Type B pancreatic cell (in vitro differentiated cells): ENCODE results near the gene UTP11. TPM values are rescaled to one million over a fixed set of nuclear protein-coding genes. Genes with fewer than 3 reads are reported as not detected.
A peak's percentile ranks its signal among the peaks of the same experiment; 100 is the strongest.

ENCODE experiments used
- DNase-seq: peaks from one replicate; pipeline ENCODE4 v3.0.0; 2021; ENCODE audit warnings: mixed read lengths; ENCODE audit not compliant: unreplicated experiment; ENCODE audit errors: extremely low spot score
- H3K27ac Mint-ChIP-seq: 2 replicates; pipeline ENCODE4 v1.8.0; 2021; ENCODE audit warnings: mild to moderate bottlenecking, mixed read lengths
- H3K27me3 Mint-ChIP-seq: 2 replicates; pipeline ENCODE4 v1.8.0; 2021; ENCODE audit warnings: mixed read lengths
- H3K36me3 Mint-ChIP-seq: 2 replicates; pipeline ENCODE4 v1.8.0; 2021; ENCODE audit warnings: mixed read lengths
- H3K4me1 Mint-ChIP-seq: one replicate; pipeline ENCODE4 v1.8.0; 2021; ENCODE audit warnings: mixed read lengths; ENCODE audit not compliant: unreplicated experiment
- H3K4me3 Mint-ChIP-seq: 2 replicates; pipeline ENCODE4 v1.8.0; 2021; ENCODE audit warnings: mild to moderate bottlenecking, mixed read lengths
- H3K9me3 Mint-ChIP-seq: 2 replicates; pipeline ENCODE4 v1.8.0; 2021; ENCODE audit warnings: mixed read lengths
- total RNA-seq: library from RNA; stranded (reverse); gene quantifications from 2 replicates; pipeline ENCODE4 v1.2.1, GENCODE V29; 2021; ENCODE audit warnings: low replicate concordance
- TF ChIP-seq, protein P1 (sequence below): fragments of 200-600 bp; sonication (generic); conservative IDR thresholded peaks from 2 replicates; pipeline ENCODE4 v1.5.0; 2021; ENCODE audit warnings: antibody characterized with exemption, mild to moderate bottlenecking

The UTP11 gene
- total RNA-seq, 1 donor from 2014 or later, result 33.1 TPM

DNA sequence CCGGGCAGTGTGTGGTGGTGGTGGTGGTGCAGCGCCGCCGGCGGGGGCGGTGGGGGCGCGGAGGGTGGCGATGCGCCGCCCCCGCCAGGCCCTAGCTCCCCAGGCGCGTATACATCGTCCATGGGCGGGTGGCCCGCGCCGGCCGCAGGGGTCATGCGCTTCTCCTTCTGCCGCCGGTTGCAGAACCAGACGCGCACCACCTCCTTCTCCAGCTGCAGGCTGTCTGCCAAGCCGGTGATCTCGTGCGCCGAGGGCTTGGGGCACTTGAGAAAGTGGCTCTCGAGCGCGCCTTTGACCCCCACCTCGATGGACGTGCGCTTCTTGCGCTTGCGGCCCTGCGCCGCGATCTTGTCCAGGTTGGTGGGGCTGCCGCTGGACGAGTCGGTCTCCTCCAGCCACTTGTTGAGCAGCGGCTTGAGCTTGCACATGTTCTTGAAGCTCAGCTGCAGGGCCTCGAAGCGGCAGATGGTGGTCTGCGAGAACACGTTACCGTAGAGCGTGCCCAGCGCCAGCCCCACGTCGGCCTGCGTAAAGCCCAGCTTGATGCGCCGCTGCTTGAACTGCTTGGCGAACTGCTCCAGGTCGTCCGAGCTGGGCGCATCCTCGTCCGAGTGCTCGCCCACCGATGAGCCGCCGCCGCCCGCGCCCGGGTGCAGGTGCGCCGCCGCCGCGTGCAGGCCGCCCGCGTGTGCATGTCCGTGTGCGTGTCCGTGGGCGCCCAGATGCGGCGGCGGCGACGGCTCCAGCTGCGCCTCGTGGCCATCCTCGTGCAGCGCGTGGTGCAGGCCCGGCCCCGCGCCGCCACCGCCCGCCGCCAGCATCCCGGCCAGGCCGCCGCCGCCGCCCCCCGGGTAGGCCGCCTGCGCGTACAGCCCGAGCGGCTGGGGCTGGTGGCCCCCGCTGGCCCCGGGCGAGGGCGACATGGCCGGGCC is 33.1 kb downstream of the UTP11 start:
- DNase-seq, result no peak
- peaks cover 15% of the 10 kb centered on the region for H3K4me1 Mint-ChIP-seq
- H3K4me3 Mint-ChIP-seq, result peak overlapping the region; percentile 74
- H3K27me3 Mint-ChIP-seq, result peaks cover 78% of the 10 kb centered on the region
- no peak overlapping the region for H3K27ac Mint-ChIP-seq
- TF ChIP-seq, protein P1, sequence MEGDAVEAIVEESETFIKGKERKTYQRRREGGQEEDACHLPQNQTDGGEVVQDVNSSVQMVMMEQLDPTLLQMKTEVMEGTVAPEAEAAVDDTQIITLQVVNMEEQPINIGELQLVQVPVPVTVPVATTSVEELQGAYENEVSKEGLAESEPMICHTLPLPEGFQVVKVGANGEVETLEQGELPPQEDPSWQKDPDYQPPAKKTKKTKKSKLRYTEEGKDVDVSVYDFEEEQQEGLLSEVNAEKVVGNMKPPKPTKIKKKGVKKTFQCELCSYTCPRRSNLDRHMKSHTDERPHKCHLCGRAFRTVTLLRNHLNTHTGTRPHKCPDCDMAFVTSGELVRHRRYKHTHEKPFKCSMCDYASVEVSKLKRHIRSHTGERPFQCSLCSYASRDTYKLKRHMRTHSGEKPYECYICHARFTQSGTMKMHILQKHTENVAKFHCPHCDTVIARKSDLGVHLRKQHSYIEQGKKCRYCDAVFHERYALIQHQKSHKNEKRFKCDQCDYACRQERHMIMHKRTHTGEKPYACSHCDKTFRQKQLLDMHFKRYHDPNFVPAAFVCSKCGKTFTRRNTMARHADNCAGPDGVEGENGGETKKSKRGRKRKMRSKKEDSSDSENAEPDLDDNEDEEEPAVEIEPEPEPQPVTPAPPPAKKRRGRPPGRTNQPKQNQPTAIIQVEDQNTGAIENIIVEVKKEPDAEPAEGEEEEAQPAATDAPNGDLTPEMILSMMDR, result no peak
- no peaks in the 10 kb centered on the region for H3K9me3 Mint-ChIP-seq
- H3K36me3 Mint-ChIP-seq, result peaks cover 3% of the 10 kb centered on the region

DNA sequence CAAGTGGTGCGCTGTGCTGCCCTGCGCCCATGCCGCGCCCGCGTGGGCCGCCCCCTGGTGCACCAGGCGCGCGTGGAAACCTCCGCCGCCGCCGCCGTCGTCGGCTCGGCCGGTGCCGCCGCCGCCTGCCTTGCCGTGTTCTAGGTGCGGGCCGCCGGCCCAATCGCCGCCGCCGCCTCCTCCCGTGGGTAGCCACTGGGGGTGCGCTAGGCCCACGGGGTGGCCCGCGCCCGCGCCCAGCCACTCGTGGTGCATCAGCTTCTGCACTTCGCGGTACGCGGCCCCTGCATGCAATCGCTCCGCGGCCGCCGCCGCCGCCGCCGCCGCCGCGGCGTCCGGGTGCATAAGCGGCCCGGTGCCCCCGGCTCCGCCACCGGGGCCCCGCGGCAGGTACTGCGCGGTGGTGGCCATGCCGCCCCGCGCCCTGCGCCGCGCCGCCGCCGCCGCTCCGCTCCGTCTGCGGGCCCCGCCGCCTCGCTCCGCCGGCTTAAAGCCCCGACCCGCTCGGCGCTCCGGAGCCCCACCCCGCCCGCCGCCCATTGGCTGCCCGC is 33.9 kb downstream of the UTP11 start, which contains the start of gene POU3F1:
POU3F1 (minus strand) TSS at position 461 of the 551 bp plus-strand sequence; CDS start at position 411, 50 bp downstream.
- peaks cover 15% of the 10 kb centered on the region for H3K4me1 Mint-ChIP-seq
- H3K9me3 Mint-ChIP-seq, result no peaks in the 10 kb centered on the region
- TF ChIP-seq, protein P1, result no peak
- H3K27ac Mint-ChIP-seq, result no peak within 1 kb of the TSS
- peaks cover 3% of the 10 kb centered on the region for H3K36me3 Mint-ChIP-seq
- DNase-seq, result no peak
- peak within 1 kb of the TSS; percentile 86 for H3K4me3 Mint-ChIP-seq
- peaks cover 74% of the 10 kb centered on the region for H3K27me3 Mint-ChIP-seq

- H3K4me3 Mint-ChIP-seq, result peak overlapping the region; percentile 86
- H3K9me3 Mint-ChIP-seq, result no peaks in the 10 kb centered on the region
- TF ChIP-seq, protein P1, result no peak
- peaks cover 3% of the 10 kb centered on the region for H3K36me3 Mint-ChIP-seq
- DNase-seq, result peak; percentile 83
- peaks cover 74% of the 10 kb centered on the region for H3K27me3 Mint-ChIP-seq
- peaks cover 15% of the 10 kb centered on the region for H3K4me1 Mint-ChIP-seq
- H3K27ac Mint-ChIP-seq, result no peak overlapping the region
Observed at GRCh38 chr1:38046884-38047602, 34.5 kb downstream of the UTP11 start.

DNA sequence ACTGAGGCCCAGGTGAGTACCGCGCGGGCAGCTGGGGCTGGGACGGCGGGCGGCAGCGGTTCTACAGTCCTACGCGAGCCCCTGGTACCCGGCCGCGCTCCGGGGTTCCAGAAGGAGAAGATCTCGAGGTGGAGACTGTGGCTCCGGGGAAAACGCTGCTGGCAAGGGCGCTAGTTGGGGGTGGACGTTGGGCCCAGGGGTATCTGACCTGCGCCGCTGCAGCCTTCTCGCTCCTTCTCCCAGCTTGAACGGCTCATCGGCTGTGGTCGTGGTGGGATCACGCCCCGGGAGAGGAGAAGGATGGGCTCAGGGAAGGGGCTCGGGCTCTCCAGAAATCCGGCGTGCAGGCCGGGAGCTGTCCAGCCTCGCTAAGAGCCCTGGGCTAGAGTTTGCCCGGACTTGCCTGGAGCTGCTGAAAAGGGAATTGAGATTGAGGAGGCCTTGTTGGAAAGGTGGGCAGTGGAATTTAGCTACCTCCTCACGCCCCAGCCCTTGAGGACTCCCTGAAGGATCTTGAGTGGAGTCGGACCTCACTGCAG is 35.1 kb downstream of the UTP11 start:
- H3K9me3 Mint-ChIP-seq, result no peaks in the 10 kb centered on the region
- no peak for DNase-seq
- peak overlapping the region; percentile 86 for H3K4me3 Mint-ChIP-seq
- TF ChIP-seq, protein P1, result no peak
- H3K27me3 Mint-ChIP-seq, result peaks cover 74% of the 10 kb centered on the region
- H3K27ac Mint-ChIP-seq, result no peak overlapping the region
- peaks cover 3% of the 10 kb centered on the region for H3K36me3 Mint-ChIP-seq
- peaks cover 19% of the 10 kb centered on the region for H3K4me1 Mint-ChIP-seq

- H3K9me3 Mint-ChIP-seq, result no peaks in the 10 kb centered on the region
- no peaks in the 10 kb centered on the region for H3K36me3 Mint-ChIP-seq
- H3K27me3 Mint-ChIP-seq, result peaks cover 73% of the 10 kb centered on the region
- no peak for DNase-seq
- H3K4me1 Mint-ChIP-seq, result peaks cover 20% of the 10 kb centered on the region
- TF ChIP-seq, protein P1, result no peak
- no peak overlapping the region for H3K27ac Mint-ChIP-seq
- peak overlapping the region; percentile 34 for H3K4me3 Mint-ChIP-seq
Observed at GRCh38 chr1:38050397-38051078, 38.0 kb downstream of the UTP11 start.
